Smooth muscle cell (in vitro differentiated cells): ENCODE data around the gene STX8. TPM values are rescaled to one million over a fixed set of nuclear protein-coding genes. Genes with fewer than 3 reads are reported as not detected.

ENCODE experiments used
- DNase-seq: peaks from one replicate; lab custom pipeline; 2025; ENCODE audit not compliant: unreplicated experiment; lab: John Stamatoyannopoulos, UW
- H2AFZ ChIP-seq: fragments of 200-600 bp; sonication (generic); 2 replicates; pipeline ENCODE4 v1.6.0; 2016; ENCODE audit warnings: antibody characterized with exemption, low read depth, mild to moderate bottlenecking
- H3F3A ChIP-seq: fragments of 200-600 bp; sonication (generic); 2 replicates; pipeline ENCODE4 v1.6.0; 2017; ENCODE audit warnings: antibody characterized with exemption, low read depth
- H3K27ac ChIP-seq: fragments of 200-600 bp; sonication (generic); 2 replicates; pipeline ENCODE4 v1.5.1; 2016; ENCODE audit warnings: low read depth, mild to moderate bottlenecking
- H3K27me3 ChIP-seq: fragments of 200-600 bp; sonication (generic); 2 replicates; pipeline ENCODE4 v1.6.1; 2016; ENCODE audit warnings: low read depth, mild to moderate bottlenecking
- H3K36me3 ChIP-seq: fragments of 200-600 bp; sonication (generic); 2 replicates; pipeline ENCODE4 v1.5.1; 2016; ENCODE audit warnings: low read depth
- H3K4me1 ChIP-seq: fragments of 200-600 bp; sonication (generic); 2 replicates; pipeline ENCODE4 v1.5.1; 2016; ENCODE audit warnings: low read depth
- H3K4me2 ChIP-seq: fragments of 200-600 bp; sonication (generic); 2 replicates; pipeline ENCODE4 v1.6.0; 2016; ENCODE audit warnings: mild to moderate bottlenecking
- H3K4me3 ChIP-seq: fragments of 200-600 bp; sonication (generic); 2 replicates; pipeline ENCODE4 v1.5.1; 2016; ENCODE audit warnings: mild to moderate bottlenecking
- H3K79me2 ChIP-seq: fragments of 200-600 bp; sonication (generic); 2 replicates; pipeline ENCODE4 v1.6.0; 2016; ENCODE audit warnings: low read depth, mild to moderate bottlenecking
- H3K9ac ChIP-seq: fragments of 200-600 bp; sonication (generic); 2 replicates; pipeline ENCODE4 v1.6.0; 2016; ENCODE audit warnings: low read depth
- H3K9me3 ChIP-seq: fragments of 200-600 bp; sonication (generic); replicated peaks from 2 replicates; pipeline ENCODE4 v1.5.1; 2016; ENCODE audit warnings: low read depth
- H4K20me1 ChIP-seq: fragments of 200-600 bp; sonication (generic); 2 replicates; pipeline ENCODE4 v1.6.0; 2016; ENCODE audit warnings: low read depth
- WGBS: methylation state at CpG from one replicate; pipeline ENCODE4 v1.1.7; 2016; ENCODE audit warnings: low lambda C conversion rate; 5-methylcytosine and 5-hydroxymethylcytosine counted together
- polyA plus RNA-seq: library from polyadenylated mRNA; unstranded; fragments of >200 nt; fragmentation: Nextera tagmentation; extraction: Ambion mirVana; gene quantifications from 2 replicates; pipeline ENCODE4 v1.2.1, GENCODE V29; 2016
- total RNA-seq: library from RNA; depleted of rRNA; stranded (reverse); fragments of >200 nt; gene quantifications from 2 replicates; pipeline ENCODE4 v1.2.3, GENCODE V29; 2014
- TF ChIP-seq, protein P1 (sequence below): fragments of 200-600 bp; sonication (generic); IDR thresholded peaks from 2 replicates; pipeline ENCODE4 v1.5.1; 2017; ENCODE audit warnings: borderline replicate concordance, mild to moderate bottlenecking, antibody characterized with exemption; ENCODE audit not compliant: insufficient read depth, poor library complexity, severe bottlenecking

Gene STX8
- total and polyA plus RNA-seq, 2 experiments from 2014 or later: 63.8 to 88.5 TPM

DNA sequence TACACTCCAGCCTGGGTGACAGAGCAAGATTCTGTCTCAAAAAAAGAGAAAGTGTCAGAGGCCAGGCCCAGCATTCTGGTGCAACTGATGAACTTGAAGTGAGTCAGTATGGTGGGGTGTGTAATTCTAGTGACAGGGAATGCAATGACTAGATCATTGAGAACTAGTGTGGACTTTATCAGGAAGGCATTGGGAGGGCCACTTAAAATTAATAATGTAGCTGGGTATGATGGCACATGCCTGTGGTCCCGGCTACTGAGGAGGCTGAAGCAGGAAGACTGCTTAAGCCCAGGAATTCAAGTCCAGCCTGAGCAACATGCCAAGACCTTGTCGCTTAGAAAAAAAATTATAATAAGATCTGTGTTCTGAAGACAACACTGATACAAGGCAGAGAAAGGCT is 90.8 kb downstream of the STX8 start:
- Histone ChIP-seq H3K27me3 (no peaks in the 10 kb centered on the region), H4K20me1 (no peaks in the 10 kb centered on the region), H3K27ac (no peak overlapping the region), H3K4me1 (no peaks in the 10 kb centered on the region), H3K79me2 (no peaks in the 10 kb centered on the region), H3K4me2 (no peak overlapping the region), H3K4me3 (no peak overlapping the region), H2AFZ (no peak overlapping the region), H3K9me3 (no peaks in the 10 kb centered on the region), H3K9ac (no peak overlapping the region), H3K36me3 (no peaks in the 10 kb centered on the region), H3F3A (no peaks in the 10 kb centered on the region)
- no peak for DNase-seq
- TF ChIP-seq, protein P1, sequence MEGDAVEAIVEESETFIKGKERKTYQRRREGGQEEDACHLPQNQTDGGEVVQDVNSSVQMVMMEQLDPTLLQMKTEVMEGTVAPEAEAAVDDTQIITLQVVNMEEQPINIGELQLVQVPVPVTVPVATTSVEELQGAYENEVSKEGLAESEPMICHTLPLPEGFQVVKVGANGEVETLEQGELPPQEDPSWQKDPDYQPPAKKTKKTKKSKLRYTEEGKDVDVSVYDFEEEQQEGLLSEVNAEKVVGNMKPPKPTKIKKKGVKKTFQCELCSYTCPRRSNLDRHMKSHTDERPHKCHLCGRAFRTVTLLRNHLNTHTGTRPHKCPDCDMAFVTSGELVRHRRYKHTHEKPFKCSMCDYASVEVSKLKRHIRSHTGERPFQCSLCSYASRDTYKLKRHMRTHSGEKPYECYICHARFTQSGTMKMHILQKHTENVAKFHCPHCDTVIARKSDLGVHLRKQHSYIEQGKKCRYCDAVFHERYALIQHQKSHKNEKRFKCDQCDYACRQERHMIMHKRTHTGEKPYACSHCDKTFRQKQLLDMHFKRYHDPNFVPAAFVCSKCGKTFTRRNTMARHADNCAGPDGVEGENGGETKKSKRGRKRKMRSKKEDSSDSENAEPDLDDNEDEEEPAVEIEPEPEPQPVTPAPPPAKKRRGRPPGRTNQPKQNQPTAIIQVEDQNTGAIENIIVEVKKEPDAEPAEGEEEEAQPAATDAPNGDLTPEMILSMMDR: no peak
- 95% methylated on average over 2 of the region's 2 CpGs for WGBS

DNA sequence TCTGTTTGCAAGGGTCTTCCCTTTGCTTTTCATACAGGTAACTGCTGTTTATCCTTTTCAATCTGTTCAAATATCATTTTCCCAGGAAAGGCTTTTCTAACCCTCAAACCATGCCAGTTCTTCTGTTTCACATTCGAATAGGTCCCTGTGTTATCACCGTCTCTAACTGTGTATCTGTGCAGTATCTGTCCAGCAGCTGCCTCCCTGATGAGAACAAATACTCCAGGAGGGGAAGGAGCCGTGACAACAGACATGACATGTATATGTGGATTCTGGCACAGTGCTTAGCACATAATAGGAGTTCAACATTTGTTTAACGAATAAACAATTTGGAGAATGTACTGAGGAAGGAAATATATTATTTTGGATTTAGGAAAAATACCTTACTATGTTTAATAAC is 95.7 kb downstream of the STX8 start:
- no peaks in the 10 kb centered on the region for H3K36me3 ChIP-seq
- H3K4me2 ChIP-seq: no peak overlapping the region
- no peak for DNase-seq
- no peak overlapping the region for H2AFZ ChIP-seq
- no peaks in the 10 kb centered on the region for H3F3A ChIP-seq
- no peaks in the 10 kb centered on the region for H3K9me3 ChIP-seq
- H3K79me2 ChIP-seq: no peaks in the 10 kb centered on the region
- H3K9ac ChIP-seq: no peak overlapping the region
- no peaks in the 10 kb centered on the region for H3K4me1 ChIP-seq
- H3K27me3 ChIP-seq: no peaks in the 10 kb centered on the region
- H3K27ac ChIP-seq: no peak overlapping the region
- no peak overlapping the region for H3K4me3 ChIP-seq
- 92% methylated on average over 4 of the region's 4 CpGs for WGBS
- H4K20me1 ChIP-seq: no peaks in the 10 kb centered on the region
- TF ChIP-seq, protein P1: no peak

DNA sequence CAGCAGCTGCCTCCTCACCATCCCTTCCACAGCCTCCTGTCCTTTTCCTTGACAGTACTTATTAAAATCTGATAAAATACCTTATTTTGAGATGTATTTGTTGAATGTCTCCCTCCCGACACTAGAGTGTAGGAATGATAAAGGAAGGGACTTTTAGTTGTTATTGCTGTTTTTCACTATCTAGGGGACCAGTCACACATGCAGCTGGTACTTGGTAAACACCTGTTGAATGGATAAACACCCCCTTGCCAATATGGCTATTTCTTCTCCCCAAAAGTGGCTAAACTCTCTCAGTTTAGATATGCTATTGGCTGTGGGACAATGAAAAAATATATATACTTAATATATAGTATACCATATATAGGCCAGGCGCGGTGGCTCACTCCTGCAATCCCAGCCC is 96.7 kb downstream of the STX8 start:
- Histone ChIP-seq H3K27ac (no peak overlapping the region), H3K27me3 (no peaks in the 10 kb centered on the region), H3K4me1 (no peaks in the 10 kb centered on the region), H2AFZ (no peak overlapping the region), H3F3A (no peaks in the 10 kb centered on the region), H3K36me3 (no peaks in the 10 kb centered on the region), H3K79me2 (no peaks in the 10 kb centered on the region), H3K9ac (no peak overlapping the region), H3K9me3 (no peaks in the 10 kb centered on the region), H3K4me3 (no peak overlapping the region), H3K4me2 (no peak overlapping the region), H4K20me1 (no peaks in the 10 kb centered on the region)
- 100% methylated on average over 3 of the region's 3 CpGs for WGBS
- DNase-seq: no peak
- TF ChIP-seq, protein P1: no peak

DNA sequence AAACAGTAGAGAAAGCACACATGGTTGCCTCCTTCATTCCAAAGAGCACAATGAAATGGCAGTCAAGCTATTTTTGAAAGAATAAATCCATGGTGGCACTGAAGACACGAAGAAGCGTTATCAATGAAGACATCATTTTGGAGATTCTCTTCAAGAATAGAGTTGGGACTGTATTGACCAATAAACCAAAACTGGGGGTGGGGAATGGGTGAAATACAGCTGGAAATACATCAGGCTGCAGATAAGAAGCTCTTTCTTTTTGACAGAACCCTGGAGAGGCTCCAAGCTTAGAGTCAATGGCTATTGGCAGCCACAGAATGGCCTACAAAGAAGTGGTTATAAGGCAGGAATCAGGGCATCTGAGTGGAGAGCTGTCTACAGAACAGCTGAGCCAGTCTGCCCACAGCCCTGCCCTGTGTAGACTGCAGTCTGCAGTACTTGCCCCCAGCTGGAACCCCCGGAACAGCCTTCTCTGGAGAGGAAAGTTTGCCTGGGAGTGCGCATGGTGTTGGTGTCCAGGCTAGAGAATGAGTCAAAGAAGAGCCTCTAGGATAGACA is 100.4 kb downstream of the STX8 start:
- Histone ChIP-seq H3K4me1 (peaks cover 2% of the 10 kb centered on the region), H3K79me2 (no peaks in the 10 kb centered on the region), H2AFZ (no peak overlapping the region), H3K27ac (no peak overlapping the region), H3K9ac (no peak overlapping the region), H3K36me3 (no peaks in the 10 kb centered on the region), H4K20me1 (no peaks in the 10 kb centered on the region), H3K4me2 (no peak overlapping the region), H3K27me3 (no peaks in the 10 kb centered on the region), H3K9me3 (no peaks in the 10 kb centered on the region), H3F3A (no peaks in the 10 kb centered on the region), H3K4me3 (no peak overlapping the region)
- no peak for DNase-seq
- TF ChIP-seq, protein P1: no peak
- 95% methylated on average over 4 of the region's 4 CpGs for WGBS
